ENCODE data around the gene CDHR3.
A peak's percentile ranks its signal among the peaks of the same experiment; 100 is the strongest.
"Not testable (repeated sequence)": the region's sequence is repeated elsewhere in the genome, so short reads cannot be mapped to it uniquely, and the experiment has no call there.

CDHR3 gene

GRCh38 chr7:106001196-106001595 lies 38.1 kb downstream of the CDHR3 start:
- no peak for DNase-seq

GRCh38 chr7:106001886-106002285 lies 38.8 kb downstream of the CDHR3 start:
- DNase-seq = no peak

GRCh38 chr7:106003525-106004064 lies 40.5 kb downstream of the CDHR3 start:
- DNase-seq = no peak

GRCh38 chr7:106006906-106007305 lies 43.8 kb downstream of the CDHR3 start:
- no peak for DNase-seq

GRCh38 chr7:106007796-106008195 lies 44.7 kb downstream of the CDHR3 start:
- not testable (repeated sequence) for DNase-seq

GRCh38 chr7:106009503-106010226 lies 46.6 kb downstream of the CDHR3 start:
- peak; percentile 79 for DNase-seq

- no peak for DNase-seq
These were observed 47.3 kb downstream of the CDHR3 start for GRCh38 chr7:106010331-106010730.

- DNase-seq = no peak
These were observed 47.8 kb downstream of the CDHR3 start for GRCh38 chr7:106010866-106011265.

GRCh38 chr7:106012184-106012583 lies 49.1 kb downstream of the CDHR3 start:
- no peak for DNase-seq

GRCh38 chr7:106012935-106013439 lies 49.9 kb downstream of the CDHR3 start:
- no peak for DNase-seq

GRCh38 chr7:106015381-106016218 lies 52.5 kb downstream of the CDHR3 start:
- no peak for DNase-seq

GRCh38 chr7:106016331-106016730 lies 53.3 kb downstream of the CDHR3 start:
- DNase-seq = no peak

- no peak for DNase-seq
These were observed 54.6 kb downstream of the CDHR3 start for GRCh38 chr7:106017657-106018056.

GRCh38 chr7:106018566-106019469 lies 55.8 kb downstream of the CDHR3 start:
- no peak for DNase-seq

GRCh38 chr7:106019470-106019820 lies 56.4 kb downstream of the CDHR3 start:
- DNase-seq = no peak

- DNase-seq = no peak
These were observed 58.3 kb downstream of the CDHR3 start for GRCh38 chr7:106021151-106022067.

GRCh38 chr7:106022193-106022821 lies 59.2 kb downstream of the CDHR3 start:
- peak; percentile 39 for DNase-seq

GRCh38 chr7:106023369-106024322 lies 60.6 kb downstream of the CDHR3 start:
- DNase-seq = no peak

- no peak for DNase-seq
These were observed 63.0 kb downstream of the CDHR3 start for GRCh38 chr7:106026101-106026500.

GRCh38 chr7:106029451-106029850 lies 66.4 kb downstream of the CDHR3 start:
- DNase-seq = no peak

Measured in activated naive CD4-positive, alpha-beta T cell treated with anti-CD3 and anti-CD28 coated beads, Interleukin-2, amount 50 U/mL, for 16 hours (primary cell).